ENCODE results near the gene EMP1. TPM values are rescaled to one million over a fixed set of nuclear protein-coding genes. Genes with fewer than 3 reads are reported as not detected.

EMP1 gene
- total and polyA plus RNA-seq, 2 donors (not counting 3 experiments of a cell fraction or from before 2014, with no cell fraction given), result 265 to 528 TPM

DNA sequence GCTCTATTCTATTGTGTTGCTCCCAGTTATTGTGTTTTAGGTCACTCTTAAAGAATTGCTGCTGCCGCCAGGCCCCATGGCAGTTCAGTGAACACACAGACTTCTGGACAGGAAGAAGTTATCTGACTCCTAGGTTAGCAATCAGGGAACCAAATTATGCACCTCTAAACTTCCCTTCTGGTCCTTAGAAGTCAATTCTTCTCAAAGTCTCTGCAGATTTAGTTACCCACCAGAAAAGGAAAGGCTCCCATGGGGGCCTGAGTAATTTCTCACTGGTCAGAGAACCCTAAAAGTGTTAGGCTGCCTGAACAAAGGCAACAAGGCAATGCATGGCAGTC lies 10.0 kb downstream of the EMP1 start:
- DNase-seq (ENCODE audit: low read depth, low spot score) (no peak), FAIRE-seq (peak; percentile 94)
- TF ChIP-seq POLR2A (IDR thresholded peaks at IDR 0.05; ENCODE audit: low read depth, low read length) (peak; percentile 13), GATA2 (IDR thresholded peaks at IDR 0.05; ENCODE audit: insufficient read depth, insufficient read length, low read depth, low read length) (peak; percentile 58), MYC (IDR thresholded peaks at IDR 0.05; ENCODE audit: low read depth, low read length) (no peak), POLR2AphosphoS5 (IDR thresholded peaks at IDR 0.05; ENCODE audit: insufficient read depth, low read depth, low read length) (no peak)
- TF ChIP-seq, protein P1, sequence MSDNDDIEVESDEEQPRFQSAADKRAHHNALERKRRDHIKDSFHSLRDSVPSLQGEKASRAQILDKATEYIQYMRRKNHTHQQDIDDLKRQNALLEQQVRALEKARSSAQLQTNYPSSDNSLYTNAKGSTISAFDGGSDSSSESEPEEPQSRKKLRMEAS (IDR thresholded peaks at IDR 0.05; ENCODE audit: insufficient read depth, insufficient read length), result no peak
- Histone ChIP-seq H3K79me2 (ENCODE audit: control insufficient read depth, insufficient read depth, low read length) (peaks cover 91% of the 10 kb centered on the region), H3K9me3 (replicated peaks; ENCODE audit: control insufficient read depth, insufficient read depth, low read length) (no peaks in the 10 kb centered on the region), H3K4me1 (ENCODE audit: control insufficient read depth, extremely low read depth, insufficient read depth, low read length) (peaks cover 97% of the 10 kb centered on the region), H2AFZ (ENCODE audit: low read depth, low read length) (no peak overlapping the region), H3K4me2 (ENCODE audit: insufficient read depth, low read length) (peak overlapping the region; percentile 71), H3K27me3 (ENCODE audit: control insufficient read depth in 2 of 2, insufficient read depth in 2 of 2, low read length in 2 of 2) (no peaks in the 10 kb centered on the region), H3K27ac (ENCODE audit: insufficient read depth, low read depth, low read length) (peak overlapping the region; percentile 97), H3K9me1 (replicated peaks; ENCODE audit: control insufficient read depth, extremely low read depth, insufficient read depth, low read length) (no peaks in the 10 kb centered on the region), H4K20me1 (replicated peaks; ENCODE audit: control insufficient read depth, extremely low read depth, insufficient read depth, low read length) (no peaks in the 10 kb centered on the region), H3K9ac (replicated peaks; ENCODE audit: extremely low read depth, insufficient read depth, low read length) (peak overlapping the region; percentile 88), H3K4me3 (replicated peaks in 1 of 3; ENCODE audit: insufficient read depth in 1 of 3, low read depth in 1 of 3, low read length in 3 of 3) (peak overlapping the region in 1 of 3 experiments; percentile 4), H3K36me3 (ENCODE audit: control insufficient read depth in 2 of 2, extremely low read depth in 1 of 2, insufficient read depth in 2 of 2, low read length in 2 of 2) (peaks cover 5% of the 10 kb centered on the region in 2 experiments)
- ChIA-PET CTCF (interaction anchor here (1.0 to 9.3 kb wide), 11 partner anchors 9 to 370 kb away, joined by 3 to 89 read pairs (median 5); partner anchors contain the start of genes EMP1, FAM234B and GSG1), POLR2A (interaction anchor here (0.6 to 2.4 kb wide), 6 partner anchors 9 to 124 kb away, joined by 3 to 19 read pairs (median 4); partner anchors contain the start of gene EMP1)
- TSS peak; percentile 22 for BruUV-seq (replicated peaks)
- intact Hi-C loops (cut with micrococcal nuclease) (loop anchor here (1.0 to 2.0 kb wide), 6 partner anchors 10 to 290 kb away; partner anchors contain the start of genes EMP1 and HEBP1), dilution Hi-C loops (cut with MboI; ENCODE audit: extremely low pct_ligation_motif_present, low sequenced_read_pairs) (no loop called here)

- TF ChIP-seq, protein P2, sequence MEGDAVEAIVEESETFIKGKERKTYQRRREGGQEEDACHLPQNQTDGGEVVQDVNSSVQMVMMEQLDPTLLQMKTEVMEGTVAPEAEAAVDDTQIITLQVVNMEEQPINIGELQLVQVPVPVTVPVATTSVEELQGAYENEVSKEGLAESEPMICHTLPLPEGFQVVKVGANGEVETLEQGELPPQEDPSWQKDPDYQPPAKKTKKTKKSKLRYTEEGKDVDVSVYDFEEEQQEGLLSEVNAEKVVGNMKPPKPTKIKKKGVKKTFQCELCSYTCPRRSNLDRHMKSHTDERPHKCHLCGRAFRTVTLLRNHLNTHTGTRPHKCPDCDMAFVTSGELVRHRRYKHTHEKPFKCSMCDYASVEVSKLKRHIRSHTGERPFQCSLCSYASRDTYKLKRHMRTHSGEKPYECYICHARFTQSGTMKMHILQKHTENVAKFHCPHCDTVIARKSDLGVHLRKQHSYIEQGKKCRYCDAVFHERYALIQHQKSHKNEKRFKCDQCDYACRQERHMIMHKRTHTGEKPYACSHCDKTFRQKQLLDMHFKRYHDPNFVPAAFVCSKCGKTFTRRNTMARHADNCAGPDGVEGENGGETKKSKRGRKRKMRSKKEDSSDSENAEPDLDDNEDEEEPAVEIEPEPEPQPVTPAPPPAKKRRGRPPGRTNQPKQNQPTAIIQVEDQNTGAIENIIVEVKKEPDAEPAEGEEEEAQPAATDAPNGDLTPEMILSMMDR (IDR thresholded peaks at IDR 0.05; ENCODE audit: extremely low read depth in 1 of 2, insufficient read depth in 1 of 2, low read depth in 1 of 2, low read length in 2 of 2), result peak; percentile 45 to 50
- TF ChIP-seq GATA2 (IDR thresholded peaks at IDR 0.05; ENCODE audit: insufficient read depth, insufficient read length, low read depth, low read length), result no peak
- no peaks in the 10 kb centered on the region for H3K27me3 ChIP-seq (ENCODE audit: control insufficient read depth in 2 of 2, insufficient read depth in 2 of 2, low read length in 2 of 2)
- ChIA-PET POLR2A (interaction anchor here (1.0 kb wide), 1 partner anchor 12 kb away, joined by 5 read pairs; the partner anchor contains the start of gene EMP1), CTCF (interaction anchor here (0.7 to 9.3 kb wide), 24 partner anchors 8 to 419 kb away, joined by 3 to 159 read pairs (median 4); partner anchors contain the start of genes EMP1, FAM234B and GSG1)
- DNase-seq (ENCODE audit: low read depth, low spot score) (no peak), FAIRE-seq (no peak)
- intact Hi-C loops (cut with micrococcal nuclease) (loop anchor here (1.0 to 2.0 kb wide), 2 partner anchors 184 to 372 kb away; no protein-coding TSS in a partner anchor), dilution Hi-C loops (cut with MboI; ENCODE audit: extremely low pct_ligation_motif_present, low sequenced_read_pairs) (no loop called here)
- no peaks in the 10 kb centered on the region for H4K20me1 ChIP-seq (replicated peaks; ENCODE audit: control insufficient read depth, extremely low read depth, insufficient read depth, low read length)
- BruUV-seq (replicated peaks), result no TSS peak
- H3K36me3 ChIP-seq (ENCODE audit: control insufficient read depth in 2 of 2, extremely low read depth in 1 of 2, insufficient read depth in 2 of 2, low read length in 2 of 2), result peaks cover 16 to 20% of the 10 kb centered on the region in 2 experiments
- peak overlapping the region; percentile 71 for H3K4me2 ChIP-seq (ENCODE audit: insufficient read depth, low read length)
- no peaks in the 10 kb centered on the region for H3K9me3 ChIP-seq (replicated peaks; ENCODE audit: control insufficient read depth, insufficient read depth, low read length)
- H3K79me2 ChIP-seq (ENCODE audit: control insufficient read depth, insufficient read depth, low read length), result peaks cover 88% of the 10 kb centered on the region
- H3K4me3 ChIP-seq (replicated peaks in 1 of 3; ENCODE audit: insufficient read depth in 1 of 3, low read depth in 1 of 3, low read length in 3 of 3), result no peak overlapping the region
- H3K9me1 ChIP-seq (replicated peaks; ENCODE audit: control insufficient read depth, extremely low read depth, insufficient read depth, low read length), result no peaks in the 10 kb centered on the region
- peaks cover 80% of the 10 kb centered on the region for H3K4me1 ChIP-seq (ENCODE audit: control insufficient read depth, extremely low read depth, insufficient read depth, low read length)
- peak overlapping the region; percentile 97 for H3K27ac ChIP-seq (ENCODE audit: insufficient read depth, low read depth, low read length)
- peak overlapping the region; percentile 48 for H3K9ac ChIP-seq (replicated peaks; ENCODE audit: extremely low read depth, insufficient read depth, low read length)
- H2AFZ ChIP-seq (ENCODE audit: low read depth, low read length), result no peak overlapping the region
Observed at GRCh38 chr12:13208533-13209435, 12.3 kb downstream of the EMP1 start.

Data from endothelial cell of umbilical vein (primary cell).